Neural cell (in vitro differentiated cells): ENCODE results near the gene TIMM23. TPM values are rescaled to one million over a fixed set of nuclear protein-coding genes. Genes with fewer than 3 reads are reported as not detected.
"Not testable (repeated sequence)": the region's sequence is repeated elsewhere in the genome, so short reads cannot be mapped to it uniquely, and the experiment has no call there.

ENCODE experiments used
- H2AFZ ChIP-seq: fragments of 200-600, 300-800 bp; sonication (generic), shearing (Covaris generic); 2 replicates; pipeline ENCODE4 v1.6.0; 2014; ENCODE audit warnings: low read depth, mild to moderate bottlenecking, antibody characterized with exemption, low read length, moderate library complexity
- H3F3A ChIP-seq: fragments of 200-600 bp; shearing (Covaris generic); 2 replicates; pipeline ENCODE4 v1.6.1; 2016; ENCODE audit warnings: mild to moderate bottlenecking, moderate library complexity, mixed read lengths, antibody characterized with exemption, low read length; ENCODE audit not compliant: insufficient read depth, poor library complexity, severe bottlenecking
- H3K27ac ChIP-seq: fragments of 200-600, 300-800 bp; sonication (generic), shearing (Covaris generic); 2 replicates; pipeline ENCODE4 v1.5.1; 2014; ENCODE audit warnings: mild to moderate bottlenecking, low read length, moderate library complexity
- H3K27me3 ChIP-seq: fragments of 300-800, 200-600 bp; sonication (generic), shearing (Covaris generic); 2 replicates; pipeline ENCODE4 v1.6.0; 2014; ENCODE audit warnings: mild to moderate bottlenecking, low read depth, low read length, moderate library complexity; ENCODE audit not compliant: insufficient read depth
- H3K36me3 ChIP-seq: fragments of 300-800, 200-600 bp; sonication (generic), shearing (Covaris generic); 2 replicates; pipeline ENCODE4 v1.5.1; 2014; ENCODE audit warnings: mild to moderate bottlenecking, antibody characterized with exemption, low read length, moderate library complexity; ENCODE audit not compliant: insufficient read depth
- H3K4me2 ChIP-seq: fragments of 300-800, 200-600 bp; sonication (generic), shearing (Covaris generic); 2 replicates; pipeline ENCODE4 v1.6.0; 2014; ENCODE audit warnings: mild to moderate bottlenecking, low read length
- H3K4me3 ChIP-seq: fragments of 300-800, 200-600 bp; sonication (generic), shearing (Covaris generic); 2 replicates; pipeline ENCODE4 v1.5.1; 2014; ENCODE audit warnings: mild to moderate bottlenecking, low read length, moderate library complexity
- H3K79me2 ChIP-seq: fragments of 200-600 bp; shearing (Covaris generic); replicated peaks from 2 replicates; pipeline ENCODE4 v1.6.0; 2014; ENCODE audit warnings: mild to moderate bottlenecking, low read length, moderate library complexity; ENCODE audit not compliant: insufficient read depth
- H3K9ac ChIP-seq: fragments of 300-800, 200-600 bp; sonication (generic), shearing (Covaris generic); 2 replicates; pipeline ENCODE4 v1.6.1; 2016; ENCODE audit warnings: mild to moderate bottlenecking, low read length, mixed read lengths
- H3K9me2 ChIP-seq: fragments of 200-600 bp; shearing (Covaris generic); 2 replicates; pipeline ENCODE4 v1.6.1; 2016; ENCODE audit warnings: mild to moderate bottlenecking, low read length, mixed read lengths; ENCODE audit not compliant: insufficient read depth
- H3K9me3 ChIP-seq: fragments of 200-600, 300-800 bp; sonication (generic), shearing (Covaris generic); 2 replicates; pipeline ENCODE4 v1.6.1; 2016; ENCODE audit warnings: mild to moderate bottlenecking, mixed run types, low read length, moderate library complexity, mixed read lengths
- H4K20me1 ChIP-seq: fragments of 200-600 bp; shearing (Covaris generic); 2 replicates; pipeline ENCODE4 v1.6.1; 2016; ENCODE audit warnings: mild to moderate bottlenecking, mixed run types; ENCODE audit not compliant: insufficient read depth
- CTCF ChIP-seq: fragments of 450-650 bp; IDR thresholded peaks from 2 replicates; pipeline ENCODE4 v1.5.1; 2014; ENCODE audit warnings: antibody characterized with exemption, mild to moderate bottlenecking, moderate library complexity; ENCODE audit not compliant: poor library complexity, severe bottlenecking
- EP300 ChIP-seq: fragments of 450-650 bp; conservative IDR thresholded peaks from 2 replicates; pipeline ENCODE4 v1.6.1; 2014; ENCODE audit warnings: antibody characterized with exemption, mild to moderate bottlenecking, moderate library complexity; ENCODE audit not compliant: poor library complexity, severe bottlenecking
- EZH2 ChIP-seq: fragments of 200-600, 300-800 bp; shearing (Covaris generic), sonication (generic); IDR thresholded peaks from 2 replicates; pipeline ENCODE4 v1.6.1; 2014; ENCODE audit warnings: antibody characterized with exemption, low read length, borderline replicate concordance, mild to moderate bottlenecking; ENCODE audit not compliant: insufficient read depth, poor library complexity, severe bottlenecking
- MXI1 ChIP-seq: fragments of 450-650 bp; conservative IDR thresholded peaks from 2 replicates; pipeline ENCODE4 v1.6.1; 2014; ENCODE audit warnings: antibody characterized with exemption, mild to moderate bottlenecking; ENCODE audit not compliant: poor library complexity, severe bottlenecking
- POLR2AphosphoS5 ChIP-seq: IDR thresholded peaks from 2 replicates; pipeline ENCODE4 v1.6.1; 2012
- RAD21 ChIP-seq: fragments of 450-650 bp; conservative IDR thresholded peaks from 2 replicates; pipeline ENCODE4 v1.6.1; 2014; ENCODE audit warnings: antibody characterized with exemption, mild to moderate bottlenecking, moderate library complexity
- SMC3 ChIP-seq: fragments of 450-650 bp; conservative IDR thresholded peaks from 2 replicates; pipeline ENCODE4 v1.6.1; 2014; ENCODE audit warnings: antibody characterized with exemption, mild to moderate bottlenecking, moderate library complexity; ENCODE audit not compliant: poor library complexity
- TAF1 ChIP-seq: IDR thresholded peaks from 2 replicates; pipeline ENCODE4 v1.6.1; 2012; ENCODE audit warnings: low read depth
- polyA plus RNA-seq: library from polyadenylated mRNA; depleted of rRNA; stranded (reverse); fragments of >200 nt; gene quantifications from 2 replicates; pipeline ENCODE4 v1.2.3, GENCODE V29; 2014
- TF ChIP-seq, protein P1 (sequence below): IDR thresholded peaks from 2 replicates; pipeline ENCODE4 v1.6.1; 2012; ENCODE audit warnings: borderline replicate concordance

The TIMM23 gene
- polyA plus RNA-seq, 1 donor from 2014 or later: 67.0 TPM

DNA sequence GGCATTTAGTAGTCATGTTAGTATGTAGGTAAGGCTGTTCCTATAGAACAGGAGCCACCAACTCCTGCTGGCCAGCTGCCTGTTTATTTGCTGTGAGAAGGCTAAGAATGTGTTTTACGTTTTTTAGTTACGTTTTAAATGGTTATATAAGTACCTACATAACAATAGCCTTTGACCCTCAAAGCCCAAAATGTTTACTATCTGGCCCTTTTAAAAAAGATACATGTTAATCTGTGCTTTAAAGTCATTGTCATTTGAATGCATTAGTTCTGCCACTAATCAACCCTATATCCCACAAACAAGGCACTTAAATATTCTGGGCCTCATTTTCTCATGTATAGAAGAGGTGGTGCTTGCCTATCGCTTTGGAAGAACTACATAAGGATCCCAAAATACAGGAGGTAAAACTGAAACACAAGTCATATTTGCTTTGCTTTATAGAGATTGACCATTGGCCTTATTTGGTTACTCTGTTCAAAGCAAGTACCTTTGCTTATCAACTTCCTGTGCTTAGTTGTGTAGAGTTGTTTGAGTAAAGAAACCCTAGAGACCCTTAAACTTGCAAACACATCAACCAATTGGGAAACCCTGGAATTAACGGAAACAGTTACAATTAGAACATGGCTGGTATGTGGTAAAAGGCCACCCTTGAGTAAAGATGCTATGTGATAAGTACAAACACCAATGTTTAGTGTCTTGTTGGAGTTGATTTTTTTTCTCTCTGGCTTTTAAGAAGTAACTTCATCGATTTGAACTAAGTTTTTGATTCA, 25.9 kb downstream of the TIMM23 start:
- no peak overlapping the region for H3K4me2 ChIP-seq
- no peaks in the 10 kb centered on the region for H3K9me2 ChIP-seq
- no peak overlapping the region for H2AFZ ChIP-seq
- no peaks in the 10 kb centered on the region for H3K9me3 ChIP-seq
- no peaks in the 10 kb centered on the region for H3K27me3 ChIP-seq
- H3K79me2 ChIP-seq: no peaks in the 10 kb centered on the region
- TF ChIP-seq EZH2 (no peak), SMC3 (no peak), RAD21 (no peak), MXI1 (no peak), POLR2AphosphoS5 (no peak), CTCF (no peak), EP300 (no peak), TAF1 (no peak)
- TF ChIP-seq, protein P1, sequence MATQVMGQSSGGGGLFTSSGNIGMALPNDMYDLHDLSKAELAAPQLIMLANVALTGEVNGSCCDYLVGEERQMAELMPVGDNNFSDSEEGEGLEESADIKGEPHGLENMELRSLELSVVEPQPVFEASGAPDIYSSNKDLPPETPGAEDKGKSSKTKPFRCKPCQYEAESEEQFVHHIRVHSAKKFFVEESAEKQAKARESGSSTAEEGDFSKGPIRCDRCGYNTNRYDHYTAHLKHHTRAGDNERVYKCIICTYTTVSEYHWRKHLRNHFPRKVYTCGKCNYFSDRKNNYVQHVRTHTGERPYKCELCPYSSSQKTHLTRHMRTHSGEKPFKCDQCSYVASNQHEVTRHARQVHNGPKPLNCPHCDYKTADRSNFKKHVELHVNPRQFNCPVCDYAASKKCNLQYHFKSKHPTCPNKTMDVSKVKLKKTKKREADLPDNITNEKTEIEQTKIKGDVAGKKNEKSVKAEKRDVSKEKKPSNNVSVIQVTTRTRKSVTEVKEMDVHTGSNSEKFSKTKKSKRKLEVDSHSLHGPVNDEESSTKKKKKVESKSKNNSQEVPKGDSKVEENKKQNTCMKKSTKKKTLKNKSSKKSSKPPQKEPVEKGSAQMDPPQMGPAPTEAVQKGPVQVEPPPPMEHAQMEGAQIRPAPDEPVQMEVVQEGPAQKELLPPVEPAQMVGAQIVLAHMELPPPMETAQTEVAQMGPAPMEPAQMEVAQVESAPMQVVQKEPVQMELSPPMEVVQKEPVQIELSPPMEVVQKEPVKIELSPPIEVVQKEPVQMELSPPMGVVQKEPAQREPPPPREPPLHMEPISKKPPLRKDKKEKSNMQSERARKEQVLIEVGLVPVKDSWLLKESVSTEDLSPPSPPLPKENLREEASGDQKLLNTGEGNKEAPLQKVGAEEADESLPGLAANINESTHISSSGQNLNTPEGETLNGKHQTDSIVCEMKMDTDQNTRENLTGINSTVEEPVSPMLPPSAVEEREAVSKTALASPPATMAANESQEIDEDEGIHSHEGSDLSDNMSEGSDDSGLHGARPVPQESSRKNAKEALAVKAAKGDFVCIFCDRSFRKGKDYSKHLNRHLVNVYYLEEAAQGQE: no peak
- no peak overlapping the region for H3K4me3 ChIP-seq
- H4K20me1 ChIP-seq: no peaks in the 10 kb centered on the region
- no peak overlapping the region for H3K9ac ChIP-seq
- no peaks in the 10 kb centered on the region for H3F3A ChIP-seq
- H3K36me3 ChIP-seq: peaks cover 3% of the 10 kb centered on the region
- H3K27ac ChIP-seq: no peak overlapping the region

GRCh38 chr10:45999955-46000354, 27.7 kb downstream of the TIMM23 start:
- not testable (repeated sequence) for H3F3A ChIP-seq, H4K20me1 ChIP-seq, H3K79me2 ChIP-seq, H3K27me3 ChIP-seq, H3K27ac ChIP-seq, H3K36me3 ChIP-seq, H3K9me3 ChIP-seq, H3K4me3 ChIP-seq, H2AFZ ChIP-seq, H3K9me2 ChIP-seq, H3K4me2 ChIP-seq, H3K9ac ChIP-seq
